HG02623 (cell line): Measurements from ENCODE around the gene MPZL2.
A peak's percentile ranks its signal among the peaks of the same experiment; 100 is the strongest.

Source experiments
- ATAC-seq: cut with Tn5 transposase; IDR thresholded peaks from one replicate; pipeline ENCODE4 v1.9.1; 2021; ENCODE audit warnings: moderate library complexity; ENCODE audit not compliant: unreplicated experiment

The MPZL2 gene

DNA sequence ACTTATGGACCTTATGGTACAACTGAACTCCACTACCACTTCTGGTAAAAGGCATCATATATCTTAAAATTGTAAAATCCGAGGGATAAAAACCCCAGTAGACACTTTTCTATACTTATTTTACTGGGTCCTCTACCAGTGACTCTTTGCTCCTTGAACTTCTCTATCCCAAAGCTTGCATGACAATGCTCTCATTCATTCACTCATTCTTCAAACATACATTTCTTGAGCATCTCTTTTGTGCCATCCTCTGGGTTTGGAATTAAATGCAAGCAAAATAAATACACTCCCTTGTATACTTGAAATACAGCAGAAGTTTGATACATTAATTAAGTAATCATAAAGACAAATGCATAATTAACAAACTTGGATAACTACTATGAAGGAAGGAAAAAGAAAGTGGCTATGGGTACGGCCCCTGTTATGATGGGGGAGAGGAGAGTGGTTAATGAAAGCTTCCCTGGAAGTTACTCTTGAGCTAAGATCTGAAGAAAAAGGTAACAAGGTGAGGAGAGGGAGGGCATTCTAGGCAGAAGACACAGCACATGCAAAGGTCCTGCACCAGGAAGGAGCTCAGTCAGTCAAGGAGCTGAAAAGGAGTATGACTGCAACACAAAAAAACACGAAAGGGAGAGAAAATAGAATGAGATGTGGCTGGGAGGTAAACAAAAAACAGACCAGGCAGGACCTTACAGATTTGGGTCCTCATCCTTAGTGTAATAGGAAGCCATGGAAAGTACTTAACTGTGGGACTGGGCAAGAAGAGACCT is 19.9 kb downstream of the MPZL2 start:
- ATAC-seq, result no peak

DNA sequence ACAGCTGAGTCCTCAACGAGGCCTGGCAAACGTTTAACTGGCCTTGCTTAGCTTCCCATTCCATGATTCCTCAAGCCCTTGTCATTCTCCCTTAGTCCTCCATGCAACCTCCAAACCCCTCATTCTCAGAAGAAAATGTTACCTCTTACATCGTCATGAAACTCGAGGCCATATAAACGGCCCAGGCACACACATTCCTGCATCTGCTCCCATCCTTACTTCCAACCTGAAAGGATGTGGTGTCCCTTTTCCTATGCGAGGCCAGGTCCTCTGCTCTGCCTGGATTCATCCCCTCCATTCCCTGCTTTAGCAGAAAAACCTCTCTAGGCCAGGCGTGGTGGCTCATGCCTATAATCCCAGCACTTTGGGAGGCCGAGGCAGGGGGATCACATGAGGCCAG is 20.9 kb downstream of the MPZL2 start:
- ATAC-seq, result no peak

DNA sequence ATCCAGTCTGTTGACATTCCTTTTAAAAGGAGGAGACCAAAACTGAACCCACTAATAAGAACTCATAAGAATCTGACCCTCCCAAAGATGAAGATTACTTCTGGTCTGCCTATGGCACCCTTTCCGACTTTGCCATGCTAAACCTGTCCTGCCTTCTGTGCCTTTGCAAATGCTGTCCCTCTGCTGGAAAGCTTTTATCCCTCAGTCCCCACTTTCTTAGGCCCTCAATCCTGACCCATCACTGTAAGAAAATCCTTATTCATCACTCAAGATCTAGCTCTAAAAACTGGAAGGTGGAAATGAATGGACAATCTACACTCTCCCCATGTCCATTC is 22.4 kb downstream of the MPZL2 start:
- ATAC-seq, result no peak

DNA sequence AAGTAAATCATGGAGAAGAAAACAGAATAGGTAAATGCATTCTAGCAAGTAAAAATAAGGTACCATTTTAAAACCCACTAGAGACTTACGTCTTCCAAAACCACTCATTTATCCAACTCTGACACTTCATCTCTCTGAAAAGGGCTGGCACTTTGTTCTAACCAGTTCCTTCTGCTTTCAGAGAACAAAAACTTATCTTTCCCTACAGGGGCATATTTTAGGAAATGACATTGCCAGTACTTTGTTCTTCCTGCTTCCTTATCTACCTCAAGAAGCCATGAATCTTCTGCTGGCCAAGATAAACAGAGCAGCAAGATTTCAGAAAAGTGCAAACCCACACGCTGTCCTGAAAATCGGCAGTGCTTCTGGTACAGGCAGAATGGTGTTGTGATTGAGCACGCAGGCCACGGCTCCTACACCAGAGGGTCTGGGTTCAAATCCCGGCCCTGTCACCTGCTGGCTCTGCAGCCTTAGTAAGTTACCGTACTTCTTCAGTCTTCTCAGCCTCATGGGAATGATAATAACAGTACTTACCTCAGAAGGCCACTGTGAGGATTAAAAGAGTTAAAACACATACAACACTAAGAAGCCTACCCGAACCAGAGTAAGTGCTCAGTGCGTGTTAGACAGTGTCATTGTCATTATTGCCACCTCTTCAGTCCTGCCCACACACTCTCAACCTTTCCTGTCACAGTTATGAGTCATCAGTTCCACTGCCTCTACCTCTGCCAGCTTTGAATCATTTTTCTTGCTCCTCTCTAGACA is 22.9 kb downstream of the MPZL2 start:
- peak; percentile 73 for ATAC-seq

DNA sequence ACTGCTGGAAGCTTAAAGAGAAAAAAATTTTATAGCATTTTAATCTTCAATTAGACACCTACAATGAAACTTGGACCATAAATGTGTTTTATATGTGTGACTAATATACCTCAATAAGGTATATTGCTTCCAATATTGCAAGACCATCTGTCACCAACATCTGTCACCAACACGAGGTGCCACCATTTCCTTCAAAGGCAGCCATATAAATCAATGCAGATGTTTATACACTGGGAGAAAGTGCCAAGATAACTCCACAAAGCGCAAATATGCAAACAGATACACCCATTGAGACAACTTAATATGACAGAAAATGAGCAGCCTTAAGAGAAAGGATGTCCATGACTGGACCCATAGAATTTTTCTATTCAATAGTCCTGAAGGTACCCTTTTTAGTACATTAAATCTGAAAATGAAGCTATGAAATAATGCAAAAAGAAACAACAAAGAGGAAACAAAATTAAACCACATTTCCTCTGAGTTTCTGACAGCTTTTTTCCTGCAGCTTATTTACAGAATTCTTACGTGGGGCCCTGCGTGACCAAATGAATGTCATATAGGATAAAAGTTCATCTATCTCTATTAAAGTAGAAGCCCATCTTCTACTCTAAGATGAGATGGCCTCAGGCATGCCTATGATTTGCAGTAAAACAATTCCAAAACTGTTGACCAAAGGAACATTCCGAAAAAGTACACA is 24.4 kb downstream of the MPZL2 start:
- no peak for ATAC-seq

DNA sequence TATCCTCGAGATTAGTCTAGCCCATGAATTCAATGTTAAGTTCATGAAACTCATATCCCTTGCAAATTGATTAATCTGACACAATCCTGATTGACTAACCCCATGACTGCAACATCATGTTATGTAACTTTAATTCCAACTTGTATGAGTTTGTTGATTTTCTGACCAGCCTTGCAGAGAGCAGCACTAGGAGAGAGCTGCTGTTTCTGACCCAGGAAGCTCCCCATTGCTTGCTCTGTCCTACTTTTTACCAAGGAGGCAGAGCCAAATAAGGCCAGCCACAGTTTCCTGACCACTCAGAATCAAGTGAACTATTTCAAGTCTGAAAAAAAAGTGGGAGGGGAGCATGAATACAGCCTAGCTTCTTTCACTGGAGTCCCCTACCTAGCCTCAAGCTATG is 25.2 kb downstream of the MPZL2 start:
- ATAC-seq, result no peak

DNA sequence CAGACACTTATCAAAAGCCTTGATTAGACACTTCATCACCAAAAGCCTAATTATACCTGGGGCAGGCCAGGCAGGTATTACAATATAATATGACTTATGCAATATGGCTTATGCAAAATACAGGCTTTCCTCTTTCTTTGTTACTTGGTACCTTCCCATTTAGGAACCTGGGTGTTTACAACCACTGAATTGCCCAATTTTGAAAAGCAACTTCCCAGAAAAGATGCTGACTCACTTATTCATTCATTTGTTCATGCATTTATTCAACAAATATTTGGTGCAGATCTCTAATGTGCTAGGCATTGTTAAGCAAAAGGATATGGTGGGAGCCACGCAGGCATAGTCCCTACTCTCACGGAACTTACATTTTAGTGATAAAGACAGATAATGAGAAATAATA is 25.7 kb downstream of the MPZL2 start:
- ATAC-seq, result no peak

DNA sequence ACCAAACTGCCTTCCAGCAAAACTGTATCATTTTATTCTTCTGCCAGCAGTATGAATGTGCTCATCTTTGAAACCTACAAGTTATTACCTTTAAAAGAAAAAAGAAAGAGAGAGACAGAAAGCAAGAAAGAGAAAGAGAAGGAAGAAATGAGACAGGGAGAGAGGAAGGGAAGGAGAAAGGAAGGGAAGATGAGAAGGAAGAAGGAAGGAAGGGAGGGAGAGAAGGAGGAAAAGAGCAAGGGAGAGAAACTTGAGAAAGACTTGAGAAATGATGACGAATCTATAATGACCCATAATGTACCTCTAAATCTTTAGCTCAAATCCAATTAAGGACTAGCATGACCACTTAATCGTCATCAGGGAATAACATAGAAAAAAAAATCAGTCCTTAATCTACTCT is 27.9 kb downstream of the MPZL2 start:
- no peak for ATAC-seq

DNA sequence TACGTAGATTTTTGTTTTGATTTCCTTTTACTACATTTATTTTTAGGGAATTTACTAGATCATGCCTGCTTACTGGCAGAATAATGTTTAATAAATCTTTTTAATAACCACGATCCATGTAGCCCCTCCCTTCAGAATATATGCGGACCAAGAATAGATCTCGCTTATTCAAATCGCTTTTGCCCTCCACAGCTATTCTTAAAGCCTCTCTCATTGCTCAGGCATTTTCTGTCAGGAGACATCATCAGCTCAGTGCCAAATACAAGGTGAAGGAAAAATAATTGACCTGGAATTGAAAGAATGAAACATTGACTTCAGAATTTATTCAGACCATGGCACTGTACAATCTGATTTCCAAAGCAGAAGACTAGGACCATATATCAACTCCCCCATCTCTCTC is 29.3 kb downstream of the MPZL2 start:
- no peak for ATAC-seq

DNA sequence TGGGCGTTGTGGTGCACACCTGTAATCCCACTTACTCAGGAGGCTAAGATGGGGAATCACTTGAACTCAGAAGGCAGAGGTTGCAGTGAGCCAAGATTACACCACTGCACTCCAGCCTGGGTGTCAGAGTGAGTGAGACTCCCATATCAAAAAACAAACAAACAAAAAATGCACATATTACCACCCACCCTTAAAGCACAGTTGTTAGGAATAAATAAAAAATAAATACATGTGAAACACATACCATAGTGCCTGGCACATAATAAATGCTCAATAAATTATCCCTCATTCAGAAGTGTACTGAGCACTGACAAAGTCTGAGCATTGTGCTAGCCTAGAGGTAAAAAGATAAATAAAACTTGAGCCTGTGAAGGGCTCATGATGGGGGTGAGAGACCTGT is 30.2 kb downstream of the MPZL2 start:
- ATAC-seq, result no peak

DNA sequence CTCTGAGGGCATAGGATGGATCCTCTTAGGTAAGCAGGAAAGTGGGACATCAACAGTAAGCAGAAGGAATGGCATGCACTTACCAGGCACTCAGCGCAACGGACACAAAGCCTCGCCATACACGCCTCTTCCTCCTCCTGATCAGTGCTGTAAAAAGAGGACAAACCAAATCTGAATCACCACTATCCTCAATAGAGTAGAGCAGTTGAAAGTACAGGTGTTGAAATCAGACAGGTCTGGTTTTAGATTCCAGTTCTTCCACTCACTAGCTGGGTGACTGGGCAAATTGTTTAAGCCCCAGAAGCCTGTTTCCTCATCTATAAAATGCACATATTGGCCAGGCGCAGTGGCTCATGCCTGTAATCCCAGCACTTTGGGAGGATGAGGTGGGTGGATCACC is 30.7 kb downstream of the MPZL2 start:
- ATAC-seq, result no peak

DNA sequence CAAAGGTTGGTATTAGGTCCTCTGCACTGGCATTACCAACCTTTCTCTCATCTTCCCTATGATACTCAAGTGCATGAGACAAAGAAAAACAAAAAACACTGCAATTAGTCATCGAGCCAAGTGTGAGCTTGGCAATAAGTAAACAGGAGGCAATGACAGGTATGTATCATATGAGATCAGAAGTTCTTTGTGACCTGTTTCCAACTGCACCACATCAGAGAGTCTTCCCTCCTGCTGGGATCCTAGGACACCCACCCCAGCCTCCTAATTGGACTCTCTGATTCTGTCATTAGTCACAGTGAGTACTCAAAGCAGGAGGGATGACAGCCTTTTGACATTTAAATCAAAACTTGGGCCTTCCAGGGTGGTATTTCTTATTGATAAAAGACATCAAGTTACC is 31.4 kb downstream of the MPZL2 start:
- ATAC-seq, result no peak

DNA sequence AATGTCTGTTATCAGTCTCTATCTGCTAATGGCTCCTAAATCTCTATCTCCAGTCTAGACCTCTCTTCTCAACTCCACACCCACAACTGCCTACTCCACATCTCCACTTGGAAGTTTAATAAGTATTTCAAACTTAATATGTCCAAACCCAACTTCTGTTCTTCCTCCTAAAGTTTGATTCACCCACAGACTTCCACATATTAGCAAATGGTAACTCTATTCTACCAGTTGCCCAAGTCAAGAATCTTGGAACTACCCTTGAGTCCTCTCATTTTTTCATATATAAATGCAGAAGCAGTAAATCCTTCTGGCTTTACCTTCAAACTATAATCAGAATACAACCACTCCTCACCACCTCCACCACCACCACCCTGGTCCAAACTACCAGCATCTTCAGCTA is 32.6 kb downstream of the MPZL2 start:
- ATAC-seq, result no peak

DNA sequence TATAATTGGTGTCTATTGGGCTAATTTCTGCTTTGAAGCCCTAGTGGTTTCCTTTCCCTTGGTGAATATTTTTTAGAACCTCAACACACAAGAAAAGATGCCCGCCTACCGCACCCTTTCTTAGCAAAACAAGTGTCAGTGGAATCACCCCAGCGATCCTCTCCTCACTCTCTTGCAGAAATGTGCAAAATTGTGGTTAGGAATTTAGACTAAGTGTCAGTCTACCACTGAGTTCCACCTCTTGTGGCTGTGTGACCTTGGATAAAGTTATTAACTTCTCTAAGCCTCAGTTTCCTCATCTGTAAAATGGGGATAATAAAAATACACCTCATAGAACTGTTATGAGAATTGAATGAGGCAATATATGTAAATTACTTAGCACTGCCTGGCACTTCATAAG is 34.0 kb downstream of the MPZL2 start:
- ATAC-seq, result no peak

DNA sequence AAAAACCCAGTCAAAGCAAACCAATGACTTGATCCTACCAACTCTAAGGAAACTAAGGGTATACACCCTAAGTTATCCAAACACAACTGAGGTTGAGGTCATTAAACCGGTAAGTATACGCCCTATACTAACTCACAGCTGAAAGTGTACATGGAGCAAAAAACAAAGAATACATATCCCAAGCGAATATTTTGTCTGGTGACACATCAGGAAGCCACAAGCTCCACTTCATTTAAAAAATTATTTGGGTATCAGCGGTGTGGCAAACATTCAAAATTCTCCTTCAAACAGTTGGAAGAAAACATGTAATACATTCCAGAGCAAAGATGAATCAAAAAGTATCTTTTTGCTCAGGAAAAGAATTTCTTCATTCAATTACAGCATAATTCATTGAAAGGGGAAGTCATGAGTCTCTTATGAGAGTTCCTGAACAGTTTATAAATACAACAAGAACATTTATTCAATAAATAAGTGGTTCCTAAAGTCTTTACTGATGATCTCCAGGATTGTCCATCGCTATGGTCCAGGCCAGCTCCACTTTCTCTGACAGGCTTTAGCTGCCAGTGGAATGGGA is 34.7 kb downstream of the MPZL2 start:
- ATAC-seq, result no peak

DNA sequence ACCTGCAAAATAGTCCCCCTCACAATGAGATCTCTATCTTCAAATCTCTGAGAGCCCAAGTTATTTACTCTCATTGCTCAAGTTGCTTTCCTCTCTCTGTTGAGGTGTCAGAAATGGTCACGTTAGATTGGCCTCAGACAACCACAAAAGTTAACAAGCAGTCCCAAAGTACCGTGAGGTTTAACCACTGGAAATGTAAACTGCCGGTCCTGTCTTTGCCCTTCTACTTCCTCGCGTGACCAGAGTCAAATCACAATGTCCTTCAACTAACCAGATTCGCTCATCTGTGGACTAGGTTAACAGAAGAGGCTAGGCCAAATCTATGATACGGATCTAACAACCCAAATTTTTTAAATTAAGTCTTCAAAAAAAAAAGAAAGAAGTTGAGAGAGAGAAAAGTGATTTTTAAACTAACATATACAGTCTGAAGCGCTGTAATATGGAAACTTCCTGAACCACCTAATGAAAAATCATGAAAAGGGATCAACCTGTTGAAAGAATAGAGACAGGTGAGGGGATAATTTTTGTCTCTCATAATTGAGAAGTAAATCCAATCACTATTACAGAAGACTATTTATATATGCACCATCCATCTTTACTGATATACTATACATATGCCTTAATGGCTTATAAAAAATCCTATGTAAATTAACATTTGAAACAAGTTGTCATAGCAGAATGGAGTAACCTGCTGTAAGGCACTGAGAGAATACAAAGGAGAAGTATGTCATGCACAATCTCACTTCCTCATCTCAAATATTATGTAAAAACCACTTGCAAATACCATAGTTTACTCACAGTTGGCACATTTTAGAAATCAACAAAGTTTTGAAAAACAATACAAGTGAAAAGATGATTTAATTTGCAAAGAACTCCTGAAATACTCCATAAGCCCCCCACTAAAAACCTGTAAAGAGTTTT is 36.0 kb downstream of the MPZL2 start:
- ATAC-seq, result peak; percentile 43

DNA sequence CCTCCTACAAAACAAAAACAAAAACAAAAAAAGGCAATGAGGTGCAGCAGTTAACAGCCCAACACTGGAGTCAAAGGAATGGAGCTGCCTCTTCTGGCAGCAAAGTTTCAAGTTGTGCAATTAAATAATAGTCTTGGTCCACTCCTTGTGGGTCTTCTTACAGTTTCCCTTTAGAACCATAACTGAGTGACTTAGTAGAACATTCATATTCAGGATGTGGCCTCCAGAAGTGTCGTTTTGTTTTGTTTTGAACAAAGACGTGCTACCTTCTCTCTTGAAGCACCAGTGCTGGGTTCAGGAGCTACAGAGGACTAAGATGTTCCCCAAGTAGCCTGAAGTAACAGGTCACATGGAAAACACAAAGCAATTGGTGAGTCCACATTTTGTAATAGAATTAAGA is 37.3 kb downstream of the MPZL2 start:
- no peak for ATAC-seq

DNA sequence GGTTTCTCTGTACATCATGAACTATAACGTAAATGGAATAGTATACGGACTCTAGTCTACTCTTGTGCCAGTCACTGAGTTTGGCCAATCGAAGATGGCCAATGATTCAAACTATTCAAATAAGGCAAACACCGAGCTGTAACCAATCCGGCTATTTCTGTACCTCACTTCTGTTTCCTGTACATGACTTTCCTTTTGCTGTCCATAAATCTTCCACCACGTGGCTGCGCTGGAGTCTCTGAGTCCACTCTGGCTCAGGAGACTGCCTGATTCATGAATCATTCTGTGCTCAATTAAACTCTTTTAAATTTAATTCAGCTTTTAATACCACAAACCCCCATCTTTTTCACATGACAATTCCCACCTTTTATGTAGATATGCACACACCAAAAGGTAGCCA is 37.8 kb downstream of the MPZL2 start:
- no peak for ATAC-seq

DNA sequence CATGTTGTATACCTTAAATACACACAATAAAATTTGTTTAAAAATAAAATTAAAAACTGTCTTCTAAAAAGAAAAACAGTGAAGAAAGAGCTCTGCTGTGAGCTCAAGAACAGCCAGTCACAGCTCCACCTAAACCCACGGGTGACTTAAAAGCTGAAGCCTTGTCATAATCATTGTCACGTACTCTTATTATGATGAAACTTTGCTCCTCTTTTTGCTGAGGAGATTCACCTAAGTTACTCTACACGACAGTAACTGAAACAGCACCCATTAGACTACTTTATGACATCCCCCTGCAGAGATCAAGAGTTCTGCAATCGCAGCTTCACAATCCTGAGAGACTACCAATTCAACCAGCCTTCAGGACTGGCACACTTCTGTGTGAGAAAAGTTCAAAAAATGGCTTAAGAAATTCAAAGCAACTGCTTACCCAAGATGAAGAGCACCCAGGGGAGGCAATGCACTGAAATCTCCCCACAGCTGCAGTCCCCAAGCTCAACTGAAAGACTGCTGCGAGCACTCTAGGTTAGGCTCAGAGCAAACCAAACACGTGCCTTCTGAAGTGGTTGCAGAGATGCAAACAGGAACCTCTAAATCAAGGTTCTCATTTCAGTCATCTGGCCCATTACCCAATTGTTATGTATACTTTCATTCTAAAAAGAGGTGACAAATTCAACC is 39.4 kb downstream of the MPZL2 start, which contains the start of gene JAML:
JAML (minus strand) TSS at position 501 of the 678 bp plus-strand sequence. CDS start 10,145 bp downstream, outside the sequence.
- ATAC-seq, result no peak

DNA sequence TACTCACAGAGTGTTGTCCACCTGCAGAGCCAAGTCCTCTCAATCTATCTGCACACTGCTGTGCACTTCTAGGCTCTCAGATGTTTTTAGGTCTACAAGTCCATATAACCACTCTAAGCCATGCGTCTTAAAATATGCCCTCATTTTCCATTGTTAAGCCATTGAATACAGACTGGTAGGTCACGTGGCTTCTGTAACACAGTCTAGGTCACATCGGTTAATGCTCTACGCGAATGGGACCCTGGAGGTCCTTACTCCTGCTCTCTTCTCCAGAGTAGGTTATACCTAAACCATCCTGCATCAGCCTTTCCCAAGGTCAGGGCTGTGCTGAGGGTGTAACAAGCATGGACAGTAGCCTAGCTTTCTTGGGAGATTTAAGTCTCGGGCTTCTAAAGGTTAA is 40.1 kb downstream of the MPZL2 start:
- ATAC-seq, result no peak
